Stimulated activated naive B cell treated with anti-CD40 and anti-IgM and Interleukin-4, amounts not matched to agents 10 μg/mL and 1 μg/mL and 100 μg/mL, for 72 hours (primary cell): Measurements from ENCODE around the gene CCDC9B.

ENCODE experiments used
- ATAC-seq, 2 donors: fragments of 150-1000 bp; cut with Tn5 transposase; replicated peaks; 2 replicates each; pipeline ENCODE4 v1.10.0; 2021; ENCODE audit warnings: moderate library complexity in 1 of 2
- DNase-seq: peaks from one replicate; pipeline ENCODE4 v3.0.0; 2021
- H3K27ac Mint-ChIP-seq: one replicate; pipeline ENCODE4 v1.8.0; 2022; ENCODE audit warnings: mild to moderate bottlenecking, mixed read lengths
- H3K27me3 Mint-ChIP-seq, 2 donors: one replicate each; pipeline ENCODE4 v1.8.0; 2022; ENCODE audit warnings: mixed read lengths in 2 of 2
- H3K36me3 Mint-ChIP-seq, 2 donors: one replicate each; pipeline ENCODE4 v1.8.0; 2022; ENCODE audit warnings: mixed read lengths in 2 of 2, mild to moderate bottlenecking in 1 of 2
- H3K4me1 Mint-ChIP-seq, 2 donors: one replicate each; pipeline ENCODE4 v1.8.0; 2022; ENCODE audit warnings: mixed read lengths in 2 of 2, mild to moderate bottlenecking in 1 of 2
- H3K4me3 Mint-ChIP-seq, 2 donors: one replicate each; pipeline ENCODE4 v1.8.0; 2022; ENCODE audit warnings: mild to moderate bottlenecking in 2 of 2, mixed read lengths in 2 of 2, moderate library complexity in 1 of 2
- H3K9me3 Mint-ChIP-seq, 2 donors: one replicate each; pipeline ENCODE4 v1.8.0; 2022; ENCODE audit warnings: mixed read lengths in 2 of 2, mild to moderate bottlenecking in 1 of 2

Gene CCDC9B

GRCh38 chr15:40283615-40284300, 57.0 kb downstream of the CCDC9B start:
- ATAC-seq (no peak), DNase-seq (no peak)
- H3K9me3 Mint-ChIP-seq, result no peaks in the 10 kb centered on the region
- H3K36me3 Mint-ChIP-seq, result peaks cover 4 to 11% of the 10 kb centered on the region in 2 donors
- H3K4me3 Mint-ChIP-seq, result peak overlapping the region in 1 of 2 donors; percentile 83
- peaks cover 13 to 31% of the 10 kb centered on the region in 2 donors for H3K4me1 Mint-ChIP-seq
- no peak overlapping the region for H3K27ac Mint-ChIP-seq
- peaks cover 14 to 26% of the 10 kb centered on the region in 2 donors for H3K27me3 Mint-ChIP-seq

GRCh38 chr15:40282869-40283614, 57.7 kb downstream of the CCDC9B start, which contains the start of gene ANKRD63:
TSS of gene ANKRD63 (minus strand) at chr15:40283064. CDS start at chr15:40282586, 478 bp downstream.
- ATAC-seq (peak; percentile 62 to 67), DNase-seq (peak; percentile 29)
- no peaks in the 10 kb centered on the region for H3K9me3 Mint-ChIP-seq
- H3K36me3 Mint-ChIP-seq, result peaks cover 2 to 5% of the 10 kb centered on the region in 2 donors
- peaks cover 14 to 31% of the 10 kb centered on the region in 2 donors for H3K4me1 Mint-ChIP-seq
- peak within 1 kb of the TSS; percentile 79 to 83 for H3K4me3 Mint-ChIP-seq
- peak within 1 kb of the TSS; percentile 81 for H3K27ac Mint-ChIP-seq
- peaks cover 21 to 33% of the 10 kb centered on the region in 2 donors for H3K27me3 Mint-ChIP-seq

- Mint-ChIP-seq H3K9me3 (no peaks in the 10 kb centered on the region), H3K36me3 (peaks cover 0 to 2% of the 10 kb centered on the region in 2 donors), H3K27me3 (peaks cover 29 to 38% of the 10 kb centered on the region in 2 donors), H3K27ac (no peak overlapping the region), H3K4me1 (peaks cover 19 to 35% of the 10 kb centered on the region in 2 donors), H3K4me3 (peak overlapping the region; percentile 79 to 83)
- ATAC-seq (peak; percentile 49 to 61), DNase-seq (peak; percentile 27)
Measured at GRCh38 chr15:40282147-40282868, 58.4 kb downstream of the CCDC9B start.

- peaks cover 29 to 44% of the 10 kb centered on the region in 2 donors for H3K27me3 Mint-ChIP-seq
- DNase-seq (no peak), ATAC-seq (no peak)
- peaks cover 0 to 2% of the 10 kb centered on the region in 2 donors for H3K36me3 Mint-ChIP-seq
- H3K4me3 Mint-ChIP-seq, result no peak overlapping the region
- H3K4me1 Mint-ChIP-seq, result peaks cover 20 to 40% of the 10 kb centered on the region in 2 donors
- H3K9me3 Mint-ChIP-seq, result no peaks in the 10 kb centered on the region
- no peak overlapping the region for H3K27ac Mint-ChIP-seq
Measured at GRCh38 chr15:40281801-40282146, 59.0 kb downstream of the CCDC9B start.
